Measurements from ENCODE around the gene CTBP2. TPM values are rescaled to one million over a fixed set of nuclear protein-coding genes. Genes with fewer than 3 reads are reported as not detected.

CTBP2 gene
- total and polyA plus RNA-seq, 4 donors = 3.4 to 59.2 (median 5.5) TPM

- Histone ChIP-seq H3K9ac (ENCODE audit: low read depth in 1 of 2, low read length in 2 of 2) (no peak overlapping the region), H3K4me3 (ENCODE audit: low read depth in 1 of 3, low read length in 3 of 3) (no peak overlapping the region), H3K9me3 (ENCODE audit: control insufficient read depth in 4 of 4, low read length in 3 of 4) (no peaks in the 10 kb centered on the region), H3K27ac (ENCODE audit: low read depth in 1 of 2, low read length in 2 of 2) (peak overlapping the region in 1 of 2 donors; percentile 19), H3K27me3 (ENCODE audit: control insufficient read depth in 4 of 4, insufficient read depth in 4 of 4, low read length in 3 of 4) (peaks cover 0 to 5% (median under 1%) of the 10 kb centered on the region in 4 donors), H3K36me3 (ENCODE audit: control insufficient read depth in 4 of 4, insufficient read depth in 3 of 4, low read depth in 1 of 4, low read length in 3 of 4) (no peaks in the 10 kb centered on the region), H3K4me1 (ENCODE audit: control insufficient read depth in 4 of 4, insufficient read depth in 4 of 4, low read length in 3 of 4) (peaks cover 0 to 17% (median 2%) of the 10 kb centered on the region in 4 donors)
- TF ChIP-seq ZBTB33 (IDR thresholded peaks at IDR 0.05) (no peak), HNF4A (conservative IDR thresholded peaks at IDR 0.05) (no peak), CTCF (IDR thresholded peaks at IDR 0.05; ENCODE audit: low read depth, low read length, missing input control) (no peak), FOXA1 (IDR thresholded peaks at IDR 0.05) (no peak), EGR1 (IDR thresholded peaks at IDR 0.05; ENCODE audit: low read depth in 2 of 2) (no peak), YY1 (IDR thresholded peaks at IDR 0.05) (no peak), RAD21 (IDR thresholded peaks at IDR 0.05) (no peak)
- 58% methylated on average over 7 of the region's 7 CpGs for WGBS
- DNase-seq (ENCODE audit: low spot score) = no peak
These were observed 12.4 kb downstream of the CTBP2 start for GRCh38 chr10:125147971-125148439.

GRCh38 chr10:125146791-125147579 is 13.4 kb downstream of the CTBP2 start:
- no peak overlapping the region for H3K9ac ChIP-seq (ENCODE audit: low read depth in 1 of 2, low read length in 2 of 2)
- TF ChIP-seq RXRA (IDR thresholded peaks at IDR 0.05) (peak in 1 of 2 donors; percentile 18), SP1 (IDR thresholded peaks at IDR 0.05) (no peak)
- H3K4me3 ChIP-seq (ENCODE audit: low read depth in 1 of 3, low read length in 3 of 3) = no peak overlapping the region
- H3K27ac ChIP-seq (ENCODE audit: low read depth in 1 of 2, low read length in 2 of 2) = peak overlapping the region in 1 of 2 donors; percentile 30
- peaks cover 0 to 3% (median 0%) of the 10 kb centered on the region in 4 donors for H3K27me3 ChIP-seq (ENCODE audit: control insufficient read depth in 4 of 4, insufficient read depth in 4 of 4, low read length in 3 of 4)
- no peak for DNase-seq (ENCODE audit: low spot score)
- no peaks in the 10 kb centered on the region for H3K9me3 ChIP-seq (ENCODE audit: control insufficient read depth in 4 of 4, low read length in 3 of 4)
- H3K36me3 ChIP-seq (ENCODE audit: control insufficient read depth in 4 of 4, insufficient read depth in 3 of 4, low read depth in 1 of 4, low read length in 3 of 4) = no peaks in the 10 kb centered on the region
- H3K4me1 ChIP-seq (ENCODE audit: control insufficient read depth in 4 of 4, insufficient read depth in 4 of 4, low read length in 3 of 4) = peaks cover 0 to 12% (median under 1%) of the 10 kb centered on the region in 4 donors
- WGBS = 57% methylated on average over 13 of the region's 13 CpGs

- Histone ChIP-seq H3K36me3 (ENCODE audit: control insufficient read depth in 4 of 4, insufficient read depth in 3 of 4, low read depth in 1 of 4, low read length in 3 of 4) (no peaks in the 10 kb centered on the region), H3K27me3 (ENCODE audit: control insufficient read depth in 4 of 4, insufficient read depth in 4 of 4, low read length in 3 of 4) (no peaks in the 10 kb centered on the region), H3K4me3 (ENCODE audit: low read depth in 1 of 3, low read length in 3 of 3) (no peak overlapping the region), H3K4me1 (ENCODE audit: control insufficient read depth in 4 of 4, insufficient read depth in 4 of 4, low read length in 3 of 4) (peaks cover 0 to 12% (median 0%) of the 10 kb centered on the region in 4 donors), H3K9ac (ENCODE audit: low read depth in 1 of 2, low read length in 2 of 2) (no peak overlapping the region), H3K9me3 (ENCODE audit: control insufficient read depth in 4 of 4, low read length in 3 of 4) (no peaks in the 10 kb centered on the region), H3K27ac (ENCODE audit: low read depth in 1 of 2, low read length in 2 of 2) (no peak overlapping the region)
- no peak for DNase-seq (ENCODE audit: low spot score)
- 83% methylated on average over 5 of the region's 5 CpGs for WGBS
- TF ChIP-seq NR2F2 (IDR thresholded peaks at IDR 0.05) (no peak), GABPA (IDR thresholded peaks at IDR 0.05 in 1 of 2, conservative IDR thresholded peaks at IDR 0.05 in 1 of 2) (no peak), FOXA2 (IDR thresholded peaks at IDR 0.05) (no peak), JUND (IDR thresholded peaks at IDR 0.05) (no peak), CTCF (IDR thresholded peaks at IDR 0.05; ENCODE audit: low read depth, low read length, missing input control) (no peak), ATF3 (IDR thresholded peaks at IDR 0.05) (no peak), RXRA (IDR thresholded peaks at IDR 0.05) (no peak), REST (IDR thresholded peaks at IDR 0.05) (no peak), TAF1 (conservative IDR thresholded peaks at IDR 0.05) (no peak), SP1 (IDR thresholded peaks at IDR 0.05) (no peak), RAD21 (IDR thresholded peaks at IDR 0.05) (no peak), HNF4A (conservative IDR thresholded peaks at IDR 0.05) (no peak), YY1 (IDR thresholded peaks at IDR 0.05) (no peak), HNF4G (IDR thresholded peaks at IDR 0.05) (no peak)
These were observed 14.7 kb downstream of the CTBP2 start for GRCh38 chr10:125145636-125146035.
